Hypothalamus (tissue), 51 donors: ENCODE data around the gene LRFN3.

Experiments used
- DNase-seq, 51 donors: peaks; one replicate each; lab custom pipeline; 2025; lab: John Stamatoyannopoulos, UW

Gene LRFN3

GRCh38 chr19:35993923-35994598 is 57.9 kb downstream of the LRFN3 start:
- DNase-seq = peak in 21 of 51 donors; percentile 8 to 50 (median 28)
